Heart left ventricle (tissue), 16 donors: Measurements from ENCODE around the gene DLL1. TPM values are rescaled to one million over a fixed set of nuclear protein-coding genes. Genes with fewer than 3 reads are reported as not detected.

ENCODE experiments used
- ATAC-seq, 4 donors: fragments of 200-7000 bp; cut with Tn5 transposase; one replicate each; pipeline ENCODE4 v1.9.1; 2020 to 2022; ENCODE audit warnings: moderate library complexity in 4 of 4, mild to moderate bottlenecking in 3 of 4, moderate number of reproducible peaks in 1 of 4
- DNase-seq, 5 donors: peaks; one replicate each; pipeline ENCODE4 v3.0.0-alpha.2; 2020
- H3K27ac ChIP-seq, 12 donors: fragments of 200-600 bp; sonication (generic) in 4 of 12; one replicate each; pipeline versions ENCODE4 v1.5.0 to v1.8.0; 2016 to 2022; ENCODE audit warnings: mild to moderate bottlenecking in 2 of 12
- H3K27me3 ChIP-seq, 9 donors: fragments of 200-600 bp; sonication (generic) in 2 of 9; one replicate each; pipeline versions ENCODE4 v1.5.1 to v1.8.0; 2016 to 2022; ENCODE audit warnings: mild to moderate bottlenecking in 3 of 9
- H3K36me3 ChIP-seq, 9 donors: fragments of 200-600 bp; sonication (generic) in 2 of 9; one replicate each; pipeline versions ENCODE4 v1.5.0 to v1.8.0; 2018 to 2022; ENCODE audit warnings: mild to moderate bottlenecking in 2 of 9
- H3K4me1 ChIP-seq, 12 donors: fragments of 200-600 bp; sonication (generic) in 4 of 12; one replicate each; pipeline versions ENCODE4 v1.5.0 to v1.8.0; 2016 to 2022; ENCODE audit warnings: mild to moderate bottlenecking in 3 of 12
- H3K4me3 ChIP-seq, 12 donors: fragments of 200-600 bp; sonication (generic) in 4 of 12; one replicate each; pipeline versions ENCODE4 v1.5.0 to v1.8.0; 2017 to 2022; ENCODE audit warnings: mild to moderate bottlenecking in 9 of 12, moderate library complexity in 4 of 12
- H3K9me3 ChIP-seq, 12 donors: fragments of 200-600 bp; sonication (generic) in 4 of 12; one replicate each; pipeline versions ENCODE4 v1.5.0 to v1.8.0; 2016 to 2022; ENCODE audit warnings: mild to moderate bottlenecking in 1 of 12
- CTCF ChIP-seq, 12 donors: fragments of 200-600 bp; sonication (generic) in 4 of 12; IDR thresholded peaks; one replicate each; pipeline versions ENCODE4 v1.5.0 to v1.8.0; 2018 to 2022; ENCODE audit warnings: antibody characterized with exemption in 12 of 12, mild to moderate bottlenecking in 5 of 12
- POLR2A ChIP-seq, 2 donors: fragments of 450-650 bp; IDR thresholded peaks; one replicate each; pipeline ENCODE4 v1.6.1; 2017; ENCODE audit warnings: antibody characterized with exemption in 2 of 2, mild to moderate bottlenecking in 2 of 2, moderate library complexity in 2 of 2
- WGBS, 4 donors: extraction: QIAGEN DNeasy Blood & Tissue Kit in 2 of 4; methylation state at CpG; one replicate each; pipeline versions ENCODE4 v1.1.5 to v1.1.7; 2013 to 2018; 5-methylcytosine and 5-hydroxymethylcytosine counted together
- intact Hi-C, 10 donors: fragments of 100-400 bp; cut with DNase I; formaldehyde crosslinking; loops; one replicate each; pipeline versions ENCODE4 v1.11.1 to v1.14.2; 2022
- polyA plus RNA-seq, 2 donors: library from polyadenylated mRNA; stranded (reverse); fragments of 200-250 nt; gene quantifications; one replicate each; pipeline ENCODE4 v1.2.3, GENCODE V29; 2013
- total RNA-seq, 9 donors: library from RNA; depleted of rRNA in 2 of 9; stranded (reverse); fragments of >200 nt in 2 of 9; fragmentation: NEBNext Ultra II Directional in 3 of 9; extraction: Animal tissue kit (Norgen Biotek cat#: 25700) in 3 of 9; gene quantifications; one replicate each; pipeline versions ENCODE4 v1.1.0 to v1.2.4, GENCODE V29; 2016 to 2023
- donor health status: ischemic (EF 13 %, LVEDD 7.1; RV severe dilation, severe dysfunction).
- donor health status: healthy with polysubstance abuse.
- donor health status: DM: no; HTN: yes; CAD: no.
- donor health status: DM: no; HTN: no; CAD: no.
- donor health status: ischemic (EF 25% LVEDD 6.9; RV normal size, moderate dysfunction).
- donor health status: ischemic (EF 25% LVEDD 5.7; RV mildly dilated, moderate dysfunction).
- donor health status: healthy.
- donor health status: DM: yes; HTN: yes; CAD: no.
- donor health status: ischemic (EF 35%, LVEDD 5.7; RV mildly dilated, moderate dysfunction).
- donor health status: nonischemic (EF 11% LVEDD 7.7; RV severe dilation, severe dysfunction).
- donor health status: DM: yes; HTN: yes; CAD: no.
- donor health status: PGD.
- donor health status: ischemic (EF 29% LVEDD 5.4; RV normal size, mild dysfunction).
- donor health status: nonischemic (EF 23%, LVEDD 6.1; RV moderate dilation, normal function).

DLL1 gene
- total and polyA plus RNA-seq, 11 donors = 2.6 to 10.7 (median 8.0) TPM

GRCh38 chr6:170288852-170289179 lies 2.1 kb downstream of the DLL1 start:
- 15 to 31% (median 22%) methylated on average over 16 of the region's 16 CpGs for WGBS, 4 donors
- Histone ChIP-seq H3K4me3 (peak overlapping the region; percentile 57 to 95 (median 82)), H3K9me3 (no peaks in the 10 kb centered on the region), H3K27ac (peak overlapping the region in 8 of 12 donors; percentile 69 to 90 (median 83)), H3K4me1 (peaks cover 8 to 77% (median 53%) of the 10 kb centered on the region in 12 donors), H3K27me3 (peaks cover 0 to 70% (median 9%) of the 10 kb centered on the region in 9 donors), H3K36me3 (peaks cover 0 to 30% (median 21%) of the 10 kb centered on the region in 9 donors)
- no peak for TF ChIP-seq CTCF (IDR thresholded peaks at IDR 0.05)
- no peak for DNase-seq
- ATAC-seq = no peak
- intact Hi-C loops = loop anchor here in 5 of 10 donors (2.0 to 10.0 kb wide), 6 partner anchors 134 to 246 kb away; no protein-coding TSS in a partner anchor

DNA sequence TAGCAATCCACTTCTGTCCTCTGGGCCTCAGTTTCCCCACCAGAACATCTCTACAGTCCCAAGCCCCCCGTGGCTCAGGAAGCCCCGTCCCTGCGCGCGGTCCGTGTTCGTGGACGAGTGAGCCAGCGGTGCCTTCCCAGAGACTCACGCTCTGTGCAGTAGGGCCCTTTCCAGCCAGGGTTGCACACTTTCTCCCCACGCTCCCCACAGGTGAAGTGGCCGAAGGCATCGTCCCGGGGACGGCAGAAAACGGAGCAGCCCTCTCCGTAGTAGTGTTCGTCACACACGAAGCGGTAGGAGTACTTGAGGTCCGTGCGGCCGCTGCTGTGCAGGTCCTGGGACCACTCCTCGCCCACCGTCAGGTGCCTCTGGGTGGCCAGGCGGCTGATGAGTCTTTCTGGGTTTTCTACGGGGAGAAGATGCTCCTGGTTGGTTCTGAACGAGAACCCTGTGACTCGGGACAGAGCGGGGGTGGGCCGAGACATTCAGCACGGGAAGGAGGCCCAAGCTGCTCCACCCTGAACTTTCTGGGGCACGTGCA lies 2.7 kb downstream of the DLL1 start:
- Histone ChIP-seq H3K36me3 (peaks cover 0 to 37% (median 27%) of the 10 kb centered on the region in 9 donors), H3K27ac (peak overlapping the region in 9 of 12 donors; percentile 39 to 90 (median 81)), H3K4me3 (peak overlapping the region; percentile 1 to 95 (median 82)), H3K4me1 (peaks cover 8 to 76% (median 51%) of the 10 kb centered on the region in 12 donors), H3K9me3 (no peaks in the 10 kb centered on the region), H3K27me3 (peaks cover 0 to 65% (median 4%) of the 10 kb centered on the region in 9 donors)
- ATAC-seq = no peak
- no peak for TF ChIP-seq CTCF (IDR thresholded peaks at IDR 0.05)
- TF ChIP-seq POLR2A (IDR thresholded peaks at IDR 0.05) = no peak
- 59 to 71% (median 69%) methylated on average over 32 to 33 of the region's 33 CpGs for WGBS, 4 donors
- intact Hi-C loops = loop anchor here in 5 of 10 donors (2.0 to 10.0 kb wide), 6 partner anchors 133 to 245 kb away; no protein-coding TSS in a partner anchor
- DNase-seq = peak in 1 of 5 donors; percentile 58

DNA sequence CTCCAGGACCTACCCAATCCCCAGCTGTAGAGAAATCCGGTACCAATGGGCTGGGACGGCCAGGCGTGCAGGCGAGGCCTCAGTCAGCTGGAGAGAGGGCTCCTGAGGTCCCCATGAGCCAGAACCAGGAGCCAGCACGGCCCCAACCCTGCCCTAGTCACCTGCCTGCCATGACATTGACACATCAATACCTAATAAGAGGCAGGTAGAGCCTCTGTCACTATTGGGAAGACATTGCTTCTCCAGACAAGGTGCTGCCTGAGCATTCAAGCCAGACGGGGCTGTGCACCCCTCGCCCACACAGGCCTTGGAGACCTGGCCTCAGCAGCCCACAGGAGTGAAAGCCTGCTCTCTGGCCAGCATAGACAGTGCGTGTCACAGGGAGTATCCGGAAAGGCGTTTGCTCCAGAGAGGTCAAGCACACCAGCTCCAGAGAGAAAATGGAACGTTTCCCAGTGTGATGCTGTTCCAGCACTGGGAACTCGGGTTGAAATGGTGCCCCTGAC lies 3.5 kb downstream of the DLL1 start:
- H3K4me1 ChIP-seq = peaks cover 8 to 68% (median 46%) of the 10 kb centered on the region in 12 donors
- peak overlapping the region in 7 of 12 donors; percentile 10 to 95 (median 88) for H3K4me3 ChIP-seq
- intact Hi-C loops = loop anchor here in 5 of 10 donors (5.0 to 10.0 kb wide), 5 partner anchors 133 to 243 kb away; no protein-coding TSS in a partner anchor
- DNase-seq (peak in 1 of 5 donors; percentile 57), ATAC-seq (peak in 3 of 4 donors; percentile 5 to 54 (median 22))
- no peaks in the 10 kb centered on the region for H3K9me3 ChIP-seq
- no peak for TF ChIP-seq POLR2A (IDR thresholded peaks at IDR 0.05)
- no peak for TF ChIP-seq CTCF (IDR thresholded peaks at IDR 0.05)
- peak overlapping the region in 10 of 12 donors; percentile 39 to 90 (median 75) for H3K27ac ChIP-seq
- WGBS, 4 donors = 48 to 67% (median 53%) methylated on average over 8 to 12 of the region's 12 CpGs
- peaks cover 0 to 44% (median 34%) of the 10 kb centered on the region in 9 donors for H3K36me3 ChIP-seq
- peaks cover 0 to 58% (median 4%) of the 10 kb centered on the region in 9 donors for H3K27me3 ChIP-seq

- Histone ChIP-seq H3K27ac (peak overlapping the region in 10 of 12 donors; percentile 31 to 90 (median 75)), H3K4me3 (peak overlapping the region in 6 of 12 donors; percentile 3 to 95 (median 84)), H3K36me3 (peaks cover 0 to 46% (median 36%) of the 10 kb centered on the region in 9 donors), H3K27me3 (peaks cover 0 to 52% (median 4%) of the 10 kb centered on the region in 9 donors), H3K9me3 (no peaks in the 10 kb centered on the region), H3K4me1 (peaks cover 8 to 63% (median 41%) of the 10 kb centered on the region in 12 donors)
- DNase-seq (no peak), ATAC-seq (peak; percentile 1 to 12 (median 8))
- intact Hi-C loops = loop anchor here in 5 of 10 donors (5.0 to 10.0 kb wide), 5 partner anchors 132 to 242 kb away; no protein-coding TSS in a partner anchor
- 48 to 66% (median 56%) methylated on average over 2 of the region's 2 CpGs for WGBS, 4 donors
- TF ChIP-seq CTCF (IDR thresholded peaks at IDR 0.05) = no peak
- no peak for TF ChIP-seq POLR2A (IDR thresholded peaks at IDR 0.05)
Observed at GRCh38 chr6:170286934-170287265, 4.0 kb downstream of the DLL1 start.
